Measurements from ENCODE around the gene NR2F2. TPM values are rescaled to one million over a fixed set of nuclear protein-coding genes. Genes with fewer than 3 reads are reported as not detected.
A peak's percentile ranks its signal among the peaks of the same experiment; 100 is the strongest.

NR2F2 gene
- total and polyA plus RNA-seq, 2 of the 13 experiments (the other 11 are each of a cell fraction or from before 2014, with no cell fraction given): 3.5 to 4.7 TPM

DNA sequence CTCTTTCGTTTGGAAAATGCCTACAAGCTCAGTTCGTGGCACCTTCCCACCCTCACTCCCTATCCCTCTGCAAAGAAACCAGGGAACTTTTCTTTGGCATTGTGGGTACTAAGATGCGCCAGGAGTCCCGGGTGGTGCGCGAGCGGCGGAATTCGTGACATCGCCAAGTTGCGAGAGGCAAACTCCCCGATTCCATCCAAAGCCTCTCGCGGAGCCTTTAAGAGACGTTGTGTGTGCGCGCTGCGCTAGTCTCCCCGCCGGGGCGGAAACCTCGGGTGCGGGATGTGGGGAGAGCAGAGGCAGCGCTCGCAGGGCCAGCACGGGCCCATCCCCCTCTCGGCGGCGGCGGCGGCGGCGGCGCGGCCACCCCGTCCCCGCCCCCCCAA, 443 bp upstream of the NR2F2 start (continued):
- TF ChIP-seq, protein P1, sequence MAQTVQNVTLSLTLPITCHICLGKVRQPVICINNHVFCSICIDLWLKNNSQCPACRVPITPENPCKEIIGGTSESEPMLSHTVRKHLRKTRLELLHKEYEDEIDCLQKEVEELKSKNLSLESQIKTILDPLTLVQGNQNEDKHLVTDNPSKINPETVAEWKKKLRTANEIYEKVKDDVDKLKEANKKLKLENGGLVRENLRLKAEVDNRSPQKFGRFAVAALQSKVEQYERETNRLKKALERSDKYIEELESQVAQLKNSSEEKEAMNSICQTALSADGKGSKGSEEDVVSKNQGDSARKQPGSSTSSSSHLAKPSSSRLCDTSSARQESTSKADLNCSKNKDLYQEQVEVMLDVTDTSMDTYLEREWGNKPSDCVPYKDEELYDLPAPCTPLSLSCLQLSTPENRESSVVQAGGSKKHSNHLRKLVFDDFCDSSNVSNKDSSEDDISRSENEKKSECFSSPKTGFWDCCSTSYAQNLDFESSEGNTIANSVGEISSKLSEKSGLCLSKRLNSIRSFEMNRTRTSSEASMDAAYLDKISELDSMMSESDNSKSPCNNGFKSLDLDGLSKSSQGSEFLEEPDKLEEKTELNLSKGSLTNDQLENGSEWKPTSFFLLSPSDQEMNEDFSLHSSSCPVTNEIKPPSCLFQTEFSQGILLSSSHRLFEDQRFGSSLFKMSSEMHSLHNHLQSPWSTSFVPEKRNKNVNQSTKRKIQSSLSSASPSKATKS (CRISPR knock-in tag; IDR thresholded peaks at IDR 0.05): no peak
- peak; percentile 37; the same call in 1 of the 2 replicates for TF ChIP-seq PHF8 (CRISPR knock-in tag; IDR thresholded peaks at IDR 0.05)
- no peak for TF ChIP-seq SP4 (CRISPR knock-in tag; IDR thresholded peaks at IDR 0.05)
- TF ChIP-seq, protein P2, sequence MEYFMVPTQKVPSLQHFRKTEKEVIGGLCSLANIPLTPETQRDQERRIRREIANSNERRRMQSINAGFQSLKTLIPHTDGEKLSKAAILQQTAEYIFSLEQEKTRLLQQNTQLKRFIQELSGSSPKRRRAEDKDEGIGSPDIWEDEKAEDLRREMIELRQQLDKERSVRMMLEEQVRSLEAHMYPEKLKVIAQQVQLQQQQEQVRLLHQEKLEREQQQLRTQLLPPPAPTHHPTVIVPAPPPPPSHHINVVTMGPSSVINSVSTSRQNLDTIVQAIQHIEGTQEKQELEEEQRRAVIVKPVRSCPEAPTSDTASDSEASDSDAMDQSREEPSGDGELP (IDR thresholded peaks at IDR 0.05; ENCODE audit: borderline replicate concordance, low read depth): no peak
- TF ChIP-seq, protein P3, sequence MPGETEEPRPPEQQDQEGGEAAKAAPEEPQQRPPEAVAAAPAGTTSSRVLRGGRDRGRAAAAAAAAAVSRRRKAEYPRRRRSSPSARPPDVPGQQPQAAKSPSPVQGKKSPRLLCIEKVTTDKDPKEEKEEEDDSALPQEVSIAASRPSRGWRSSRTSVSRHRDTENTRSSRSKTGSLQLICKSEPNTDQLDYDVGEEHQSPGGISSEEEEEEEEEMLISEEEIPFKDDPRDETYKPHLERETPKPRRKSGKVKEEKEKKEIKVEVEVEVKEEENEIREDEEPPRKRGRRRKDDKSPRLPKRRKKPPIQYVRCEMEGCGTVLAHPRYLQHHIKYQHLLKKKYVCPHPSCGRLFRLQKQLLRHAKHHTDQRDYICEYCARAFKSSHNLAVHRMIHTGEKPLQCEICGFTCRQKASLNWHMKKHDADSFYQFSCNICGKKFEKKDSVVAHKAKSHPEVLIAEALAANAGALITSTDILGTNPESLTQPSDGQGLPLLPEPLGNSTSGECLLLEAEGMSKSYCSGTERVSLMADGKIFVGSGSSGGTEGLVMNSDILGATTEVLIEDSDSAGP (CRISPR knock-in tag; IDR thresholded peaks at IDR 0.05; ENCODE audit: borderline replicate concordance): peak; percentile 97
- TF ChIP-seq, protein P4, sequence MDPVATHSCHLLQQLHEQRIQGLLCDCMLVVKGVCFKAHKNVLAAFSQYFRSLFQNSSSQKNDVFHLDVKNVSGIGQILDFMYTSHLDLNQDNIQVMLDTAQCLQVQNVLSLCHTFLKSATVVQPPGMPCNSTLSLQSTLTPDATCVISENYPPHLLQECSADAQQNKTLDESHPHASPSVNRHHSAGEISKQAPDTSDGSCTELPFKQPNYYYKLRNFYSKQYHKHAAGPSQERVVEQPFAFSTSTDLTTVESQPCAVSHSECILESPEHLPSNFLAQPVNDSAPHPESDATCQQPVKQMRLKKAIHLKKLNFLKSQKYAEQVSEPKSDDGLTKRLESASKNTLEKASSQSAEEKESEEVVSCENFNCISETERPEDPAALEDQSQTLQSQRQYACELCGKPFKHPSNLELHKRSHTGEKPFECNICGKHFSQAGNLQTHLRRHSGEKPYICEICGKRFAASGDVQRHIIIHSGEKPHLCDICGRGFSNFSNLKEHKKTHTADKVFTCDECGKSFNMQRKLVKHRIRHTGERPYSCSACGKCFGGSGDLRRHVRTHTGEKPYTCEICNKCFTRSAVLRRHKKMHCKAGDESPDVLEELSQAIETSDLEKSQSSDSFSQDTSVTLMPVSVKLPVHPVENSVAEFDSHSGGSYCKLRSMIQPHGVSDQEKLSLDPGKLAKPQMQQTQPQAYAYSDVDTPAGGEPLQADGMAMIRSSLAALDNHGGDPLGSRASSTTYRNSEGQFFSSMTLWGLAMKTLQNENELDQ (CRISPR knock-in tag; IDR thresholded peaks at IDR 0.05; ENCODE audit: borderline replicate concordance): no peak
- TF ChIP-seq PPARG (CRISPR knock-in tag; conservative IDR thresholded peaks at IDR 0.05): no peak
- TF ChIP-seq, protein P5, sequence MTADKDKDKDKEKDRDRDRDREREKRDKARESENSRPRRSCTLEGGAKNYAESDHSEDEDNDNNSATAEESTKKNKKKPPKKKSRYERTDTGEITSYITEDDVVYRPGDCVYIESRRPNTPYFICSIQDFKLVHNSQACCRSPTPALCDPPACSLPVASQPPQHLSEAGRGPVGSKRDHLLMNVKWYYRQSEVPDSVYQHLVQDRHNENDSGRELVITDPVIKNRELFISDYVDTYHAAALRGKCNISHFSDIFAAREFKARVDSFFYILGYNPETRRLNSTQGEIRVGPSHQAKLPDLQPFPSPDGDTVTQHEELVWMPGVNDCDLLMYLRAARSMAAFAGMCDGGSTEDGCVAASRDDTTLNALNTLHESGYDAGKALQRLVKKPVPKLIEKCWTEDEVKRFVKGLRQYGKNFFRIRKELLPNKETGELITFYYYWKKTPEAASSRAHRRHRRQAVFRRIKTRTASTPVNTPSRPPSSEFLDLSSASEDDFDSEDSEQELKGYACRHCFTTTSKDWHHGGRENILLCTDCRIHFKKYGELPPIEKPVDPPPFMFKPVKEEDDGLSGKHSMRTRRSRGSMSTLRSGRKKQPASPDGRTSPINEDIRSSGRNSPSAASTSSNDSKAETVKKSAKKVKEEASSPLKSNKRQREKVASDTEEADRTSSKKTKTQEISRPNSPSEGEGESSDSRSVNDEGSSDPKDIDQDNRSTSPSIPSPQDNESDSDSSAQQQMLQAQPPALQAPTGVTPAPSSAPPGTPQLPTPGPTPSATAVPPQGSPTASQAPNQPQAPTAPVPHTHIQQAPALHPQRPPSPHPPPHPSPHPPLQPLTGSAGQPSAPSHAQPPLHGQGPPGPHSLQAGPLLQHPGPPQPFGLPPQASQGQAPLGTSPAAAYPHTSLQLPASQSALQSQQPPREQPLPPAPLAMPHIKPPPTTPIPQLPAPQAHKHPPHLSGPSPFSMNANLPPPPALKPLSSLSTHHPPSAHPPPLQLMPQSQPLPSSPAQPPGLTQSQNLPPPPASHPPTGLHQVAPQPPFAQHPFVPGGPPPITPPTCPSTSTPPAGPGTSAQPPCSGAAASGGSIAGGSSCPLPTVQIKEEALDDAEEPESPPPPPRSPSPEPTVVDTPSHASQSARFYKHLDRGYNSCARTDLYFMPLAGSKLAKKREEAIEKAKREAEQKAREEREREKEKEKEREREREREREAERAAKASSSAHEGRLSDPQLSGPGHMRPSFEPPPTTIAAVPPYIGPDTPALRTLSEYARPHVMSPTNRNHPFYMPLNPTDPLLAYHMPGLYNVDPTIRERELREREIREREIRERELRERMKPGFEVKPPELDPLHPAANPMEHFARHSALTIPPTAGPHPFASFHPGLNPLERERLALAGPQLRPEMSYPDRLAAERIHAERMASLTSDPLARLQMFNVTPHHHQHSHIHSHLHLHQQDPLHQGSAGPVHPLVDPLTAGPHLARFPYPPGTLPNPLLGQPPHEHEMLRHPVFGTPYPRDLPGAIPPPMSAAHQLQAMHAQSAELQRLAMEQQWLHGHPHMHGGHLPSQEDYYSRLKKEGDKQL (CRISPR knock-in tag; IDR thresholded peaks at IDR 0.05; ENCODE audit: low read depth): no peak
- no peak for TF ChIP-seq ZFYVE20 (CRISPR knock-in tag; IDR thresholded peaks at IDR 0.05; ENCODE audit: borderline replicate concordance, low read depth)
- TF ChIP-seq ZNF619 (CRISPR knock-in tag; IDR thresholded peaks at IDR 0.05): no peak
- no peak for TF ChIP-seq ZFP82 (CRISPR knock-in tag; IDR thresholded peaks at IDR 0.05; ENCODE audit: borderline replicate concordance)
- no peak for TF ChIP-seq ZNF816 (CRISPR knock-in tag; IDR thresholded peaks at IDR 0.05; ENCODE audit: borderline replicate concordance)
- 0 out of 2 replicates have a peak, but pooled peaks have one; percentile 3 for TF ChIP-seq NKX3-1 (CRISPR knock-in tag; IDR thresholded peaks at IDR 0.05)
